Loucy (cell line): ENCODE data around the gene STARD13.

ENCODE experiments used
- H2AFZ ChIP-seq: fragments of 200-600 bp; sonication (generic); 2 replicates; pipeline ENCODE4 v1.6.0; 2016; ENCODE audit warnings: antibody characterized with exemption, mild to moderate bottlenecking, low read length, moderate library complexity
- H3F3A ChIP-seq: fragments of 200-600 bp; 2 replicates; pipeline ENCODE4 v1.6.0; 2016; ENCODE audit warnings: antibody characterized with exemption, low read depth, mild to moderate bottlenecking
- H3K27me3 ChIP-seq: fragments of 200-600 bp; sonication (generic); 2 replicates; pipeline ENCODE4 v1.6.1; 2014; ENCODE audit warnings: low read length, mild to moderate bottlenecking; ENCODE audit not compliant: insufficient read depth, poor library complexity, severe bottlenecking
- H3K36me3 ChIP-seq: fragments of 200-600 bp; sonication (generic); 2 replicates; pipeline ENCODE4 v1.6.1; 2016; ENCODE audit warnings: low read length; ENCODE audit not compliant: insufficient read depth
- H3K4me1 ChIP-seq: fragments of 200-600 bp; sonication (generic); 2 replicates; pipeline ENCODE4 v1.5.1; 2014; ENCODE audit warnings: low read length, mild to moderate bottlenecking; ENCODE audit not compliant: insufficient read depth, poor library complexity, severe bottlenecking
- H3K4me2 ChIP-seq: fragments of 200-600 bp; sonication (generic); 2 replicates; pipeline ENCODE4 v1.6.0; 2014; ENCODE audit warnings: antibody characterized with exemption, low read length, low read depth, mild to moderate bottlenecking; ENCODE audit not compliant: poor library complexity, severe bottlenecking
- H3K4me3 ChIP-seq: fragments of 200-600 bp; sonication (generic); 2 replicates; pipeline ENCODE4 v1.5.1; 2014; ENCODE audit warnings: low read length, mild to moderate bottlenecking, mixed read lengths; ENCODE audit not compliant: poor library complexity, severe bottlenecking
- H3K79me2 ChIP-seq: fragments of 200-600 bp; sonication (generic); 2 replicates; pipeline ENCODE4 v1.6.1; 2014; ENCODE audit warnings: low read length; ENCODE audit not compliant: insufficient read depth
- H3K9ac ChIP-seq: fragments of 200-600 bp; sonication (generic); 2 replicates; pipeline ENCODE4 v1.6.0; 2014; ENCODE audit warnings: mild to moderate bottlenecking, low read depth, low read length, moderate library complexity; ENCODE audit not compliant: poor library complexity, severe bottlenecking
- H3K9me2 ChIP-seq: fragments of 200-600 bp; sonication (generic); replicated peaks from 2 replicates; pipeline ENCODE4 v1.6.1; 2016; ENCODE audit warnings: low read depth, low read length, mixed read lengths
- H3K9me3 ChIP-seq: fragments of 200-600 bp; sonication (generic); 2 replicates; pipeline ENCODE4 v1.6.1; 2014; ENCODE audit warnings: mild to moderate bottlenecking, antibody characterized with exemption, low read length, low read depth; ENCODE audit not compliant: insufficient read depth
- H4K20me1 ChIP-seq: fragments of 200-600 bp; sonication (generic); 2 replicates; pipeline ENCODE4 v1.6.0; 2014; ENCODE audit warnings: antibody characterized with exemption, low read length, mild to moderate bottlenecking; ENCODE audit not compliant: insufficient read depth, poor library complexity, severe bottlenecking
- CTCF ChIP-seq: fragments of 200-600 bp; sonication (generic); conservative IDR thresholded peaks from 2 replicates; pipeline ENCODE4 v1.5.1; 2014; ENCODE audit warnings: mild to moderate bottlenecking, antibody characterized with exemption, low read length
- EZH2phosphoT487 ChIP-seq: fragments of 200-600 bp; IDR thresholded peaks from 2 replicates; pipeline ENCODE4 v1.6.1; 2018; ENCODE audit warnings: antibody characterized with exemption, mild to moderate bottlenecking, moderate library complexity, borderline replicate concordance

The STARD13 gene

GRCh38 chr13:33249066-33249465 lies 36.5 kb downstream of the STARD13 start:
- Histone ChIP-seq H3K9ac (no peak overlapping the region), H3K79me2 (no peaks in the 10 kb centered on the region), H3K36me3 (no peaks in the 10 kb centered on the region), H3K27me3 (no peaks in the 10 kb centered on the region), H3K4me3 (no peak overlapping the region), H3K4me1 (no peaks in the 10 kb centered on the region), H3K9me2 (no peaks in the 10 kb centered on the region), H4K20me1 (no peaks in the 10 kb centered on the region), H3F3A (no peaks in the 10 kb centered on the region), H3K4me2 (no peak overlapping the region), H2AFZ (no peak overlapping the region), H3K9me3 (no peaks in the 10 kb centered on the region)
- TF ChIP-seq EZH2phosphoT487 (no peak), CTCF (no peak)

GRCh38 chr13:33245505-33246158 lies 39.9 kb downstream of the STARD13 start:
- Histone ChIP-seq H3K9me3 (no peaks in the 10 kb centered on the region), H3F3A (no peaks in the 10 kb centered on the region), H3K9ac (no peak overlapping the region), H4K20me1 (no peaks in the 10 kb centered on the region), H2AFZ (no peak overlapping the region), H3K4me1 (no peaks in the 10 kb centered on the region), H3K79me2 (no peaks in the 10 kb centered on the region), H3K4me2 (no peak overlapping the region), H3K27me3 (no peaks in the 10 kb centered on the region), H3K4me3 (no peak overlapping the region), H3K36me3 (no peaks in the 10 kb centered on the region), H3K9me2 (no peaks in the 10 kb centered on the region)
- no peak for TF ChIP-seq EZH2phosphoT487
- TF ChIP-seq CTCF = no peak

GRCh38 chr13:33244907-33245287 lies 40.7 kb downstream of the STARD13 start:
- no peak overlapping the region for H2AFZ ChIP-seq
- no peak overlapping the region for H3K9ac ChIP-seq
- no peaks in the 10 kb centered on the region for H3K4me1 ChIP-seq
- no peaks in the 10 kb centered on the region for H3F3A ChIP-seq
- no peak overlapping the region for H3K4me3 ChIP-seq
- H4K20me1 ChIP-seq = no peaks in the 10 kb centered on the region
- H3K9me2 ChIP-seq = no peaks in the 10 kb centered on the region; the same call in 1 of the 2 replicates
- H3K27me3 ChIP-seq = no peaks in the 10 kb centered on the region
- H3K79me2 ChIP-seq = no peaks in the 10 kb centered on the region
- no peak overlapping the region for H3K4me2 ChIP-seq
- H3K9me3 ChIP-seq = no peaks in the 10 kb centered on the region
- H3K36me3 ChIP-seq = no peaks in the 10 kb centered on the region
- TF ChIP-seq EZH2phosphoT487 (no peak), CTCF (no peak)
